GM10248 (cell line): ENCODE results near the gene CCND1.

Source experiments
- CTCF ChIA-PET: fragments of 300-600 bp; sonication (Branson Sonifier 250); formaldehyde crosslinking; extraction: SDS; loops from one replicate; lab custom pipeline; 2021; ENCODE audit warnings: antibody characterized with exemption; lab: Yijun Ruan, JAX
- POLR2A ChIA-PET: fragments of 350-650 bp; sonication (Branson Sonifier 250); formaldehyde crosslinking; extraction: SDS; loops from one replicate; lab custom pipeline; 2020; ENCODE audit warnings: antibody characterized with exemption; lab: Yijun Ruan, JAX
- DNase-seq: peaks from one replicate; pipeline ENCODE4 v3.0.0; 2012; ENCODE audit errors: extremely low spot score
- CTCF ChIP-seq: IDR thresholded peaks from 2 replicates; pipeline ENCODE4 v1.5.1; 2012; ENCODE audit warnings: mild to moderate bottlenecking, low read depth; ENCODE audit errors: extremely low read depth, missing control alignments, control extremely low read depth

Gene CCND1

GRCh38 chr11:69599502-69599901, 41.5 kb upstream of the CCND1 start:
- no peak for DNase-seq
- POLR2A ChIA-PET: no interaction called here

GRCh38 chr11:69600001-69600400, 41.0 kb upstream of the CCND1 start:
- POLR2A ChIA-PET: no interaction called here
- no peak for TF ChIP-seq CTCF
- CTCF ChIA-PET: interaction anchor here (1.7 kb wide), 1 partner anchor 12 kb away, joined by 3 read pairs; no protein-coding TSS in a partner anchor
- DNase-seq: no peak

More at GRCh38 chr11:69599502-69599901, 41.5 kb upstream of the CCND1 start:
- no peak for TF ChIP-seq CTCF
- CTCF ChIA-PET: interaction anchor here (1.7 kb wide), 1 partner anchor 11 kb away, joined by 3 read pairs; no protein-coding TSS in a partner anchor

- TF ChIP-seq CTCF: no peak
- CTCF ChIA-PET: interaction anchor here (1.7 to 2.1 kb wide), 2 partner anchors 13 kb away, joined by 3 to 6 read pairs; no protein-coding TSS in a partner anchor
- POLR2A ChIA-PET: no interaction called here
- DNase-seq: no peak
These were observed 39.7 kb upstream of the CCND1 start for GRCh38 chr11:69601011-69601975.

GRCh38 chr11:69603111-69603836, 37.7 kb upstream of the CCND1 start:
- POLR2A ChIA-PET: no interaction called here
- CTCF ChIA-PET: interaction anchor here (2.1 kb wide), 1 partner anchor 15 kb away, joined by 6 read pairs; no protein-coding TSS in a partner anchor
- DNase-seq: no peak
- no peak for TF ChIP-seq CTCF

- ChIA-PET POLR2A (no interaction called here), CTCF (no interaction called here)
- DNase-seq: no peak
- no peak for TF ChIP-seq CTCF
These were observed 36.9 kb upstream of the CCND1 start for GRCh38 chr11:69604055-69604454.
